H9 (cell line): ENCODE data around the gene CLEC10A. TPM values are rescaled to one million over a fixed set of nuclear protein-coding genes. Genes with fewer than 3 reads are reported as not detected.
A peak's percentile ranks its signal among the peaks of the same experiment; 100 is the strongest.

Experiments
- DNase-seq: peaks from one replicate; pipeline ENCODE4 v3.0.0-alpha.2; 2017
- H2AFZ ChIP-seq: one replicate; pipeline ENCODE4 v1.6.1; 2013; ENCODE audit warnings: mild to moderate bottlenecking, low read length, control low read depth, moderate library complexity
- H2AK5ac ChIP-seq: 2 replicates; pipeline ENCODE4 v1.6.1; 2013; ENCODE audit warnings: low read length, control low read depth, mixed read lengths; ENCODE audit not compliant: insufficient read length
- H2BK120ac ChIP-seq: one replicate; pipeline ENCODE4 v1.6.1; 2013; ENCODE audit warnings: low read depth, mild to moderate bottlenecking, low read length, control low read depth, inconsistent platforms; ENCODE audit not compliant: poor library complexity, severe bottlenecking
- H2BK12ac ChIP-seq: 2 replicates; pipeline ENCODE4 v1.6.1; 2013; ENCODE audit warnings: low read length, control low read depth, mixed read lengths, low read depth; ENCODE audit not compliant: insufficient read length
- H2BK15ac ChIP-seq: 2 replicates; pipeline ENCODE4 v1.6.1; 2013; ENCODE audit warnings: low read depth, low read length, control low read depth
- H2BK20ac ChIP-seq: one replicate; pipeline ENCODE4 v1.6.1; 2013; ENCODE audit warnings: low read depth, mild to moderate bottlenecking, low read length, control low read depth, inconsistent platforms; ENCODE audit not compliant: poor library complexity, severe bottlenecking
- H2BK5ac ChIP-seq: 2 replicates; pipeline ENCODE4 v1.6.1; 2013; ENCODE audit warnings: low read length, control low read depth, mixed read lengths; ENCODE audit not compliant: insufficient read length
- H3K14ac ChIP-seq: 2 replicates; pipeline ENCODE4 v1.6.1; 2013; ENCODE audit warnings: low read length, control low read depth; ENCODE audit not compliant: insufficient read depth
- H3K18ac ChIP-seq: 2 replicates; pipeline ENCODE4 v1.6.1; 2013; ENCODE audit warnings: low read depth, mild to moderate bottlenecking, mixed read lengths, low read length, control low read depth; ENCODE audit not compliant: insufficient read length
- H3K23ac ChIP-seq: 2 replicates; pipeline ENCODE4 v1.6.1; 2013; ENCODE audit warnings: low read length, control low read depth, mixed read lengths, low read depth; ENCODE audit not compliant: insufficient read length
- H3K23me2 ChIP-seq: 2 replicates; pipeline ENCODE4 v1.6.1; 2013; ENCODE audit warnings: low read depth, mild to moderate bottlenecking, mixed read lengths, low read length, control low read depth; ENCODE audit not compliant: insufficient read length, poor library complexity, severe bottlenecking
- H3K27ac ChIP-seq: 2 replicates; pipeline ENCODE4 v1.5.1; 2013; ENCODE audit warnings: low read length, control low read depth, mixed read lengths, low read depth; ENCODE audit not compliant: insufficient read length
- H3K27me3 ChIP-seq: 2 replicates; pipeline ENCODE4 v1.6.1; 2013; ENCODE audit warnings: low read length, control low read depth, inconsistent platforms; ENCODE audit not compliant: insufficient read depth
- H3K4ac ChIP-seq: 2 replicates; pipeline ENCODE4 v1.6.1; 2013; ENCODE audit warnings: low read depth, mild to moderate bottlenecking, control low read depth, inconsistent platforms, low read length, moderate library complexity
- H3K4me1 ChIP-seq: 2 replicates; pipeline ENCODE4 v1.6.1; 2013; ENCODE audit warnings: low read length, control low read depth, inconsistent platforms; ENCODE audit not compliant: insufficient read depth
- H3K4me2 ChIP-seq: 2 replicates; pipeline ENCODE4 v1.6.1; 2013; ENCODE audit warnings: low read length, control low read depth, mixed read lengths; ENCODE audit not compliant: insufficient read length, insufficient read depth
- H3K56ac ChIP-seq: 2 replicates; pipeline ENCODE4 v1.6.1; 2013; ENCODE audit warnings: low read depth, mild to moderate bottlenecking, mixed read lengths, low read length, control low read depth; ENCODE audit not compliant: insufficient read length
- H3K79me1 ChIP-seq: 2 replicates; pipeline ENCODE4 v1.6.1; 2013; ENCODE audit warnings: low read depth, mild to moderate bottlenecking, moderate library complexity, low read length, control low read depth, inconsistent platforms; ENCODE audit not compliant: insufficient read depth, poor library complexity, severe bottlenecking
- H3K79me2 ChIP-seq: 2 replicates; pipeline ENCODE4 v1.6.1; 2013; ENCODE audit warnings: low read length, control low read depth, inconsistent platforms; ENCODE audit not compliant: insufficient read depth
- H3K9ac ChIP-seq: 2 replicates; pipeline ENCODE4 v1.6.1; 2013; ENCODE audit warnings: low read length, control low read depth, mixed read lengths; ENCODE audit not compliant: insufficient read length; ENCODE audit errors: extremely low read depth
- H3K9me3 ChIP-seq: one replicate; pipeline ENCODE4 v1.6.1; 2013; ENCODE audit warnings: low read depth, low read length, inconsistent platforms; ENCODE audit not compliant: control insufficient read depth
- H3T11ph ChIP-seq: one replicate; pipeline ENCODE4 v1.6.1; 2013; ENCODE audit warnings: mild to moderate bottlenecking, low read length, control low read depth, inconsistent platforms
- H4K20me1 ChIP-seq: one replicate; pipeline ENCODE4 v1.6.1; 2013; ENCODE audit not compliant: control insufficient read depth, insufficient read length, insufficient read depth
- H4K5ac ChIP-seq: 2 replicates; pipeline ENCODE4 v1.6.1; 2013; ENCODE audit warnings: low read depth, mild to moderate bottlenecking, mixed read lengths, low read length, control low read depth; ENCODE audit not compliant: insufficient read length
- H4K8ac ChIP-seq: replicated peaks from 2 replicates; pipeline ENCODE4 v1.6.1; 2013; ENCODE audit warnings: low read length, control low read depth, mixed read lengths, low read depth; ENCODE audit not compliant: insufficient read length
- H4K91ac ChIP-seq: 2 replicates; pipeline ENCODE4 v1.6.1; 2013; ENCODE audit warnings: low read depth, mild to moderate bottlenecking, moderate library complexity, mixed read lengths, low read length, control low read depth; ENCODE audit not compliant: insufficient read length
- H3K27ac Mint-ChIP-seq, 3 experiments: 2 replicates in 2 of 3; 3 replicates in 1 of 3; pipeline ENCODE4 v1.8.0; 2020 to 2021; ENCODE audit warnings: mixed read lengths in 3 of 3, mild to moderate bottlenecking in 1 of 3, moderate library complexity in 1 of 3
- H3K27me3 Mint-ChIP-seq: 2 replicates; pipeline ENCODE4 v1.8.0; 2021; ENCODE audit warnings: low read depth, mild to moderate bottlenecking, moderate library complexity, mixed read lengths
- H3K36me3 Mint-ChIP-seq, 3 experiments: 2 replicates in 2 of 3; 3 replicates in 1 of 3; pipeline ENCODE4 v1.8.0; 2020 to 2021; ENCODE audit warnings: low read depth in 3 of 3, mixed read lengths in 3 of 3; ENCODE audit not compliant: insufficient read depth in 1 of 3
- H3K4me1 Mint-ChIP-seq, 2 experiments: 2 replicates each; pipeline ENCODE4 v1.8.0; 2020; ENCODE audit warnings: mixed read lengths in 2 of 2
- H3K4me3 Mint-ChIP-seq, 2 experiments: 2 replicates in 1 of 2; 3 replicates in 1 of 2; pipeline ENCODE4 v1.8.0; 2020 to 2021; ENCODE audit warnings: mild to moderate bottlenecking in 2 of 2, mixed read lengths in 2 of 2, moderate library complexity in 1 of 2
- H3K9me3 Mint-ChIP-seq, 2 experiments: 2 replicates in 1 of 2; 3 replicates in 1 of 2; pipeline ENCODE4 v1.8.0; 2020; ENCODE audit warnings: mild to moderate bottlenecking in 2 of 2, mixed read lengths in 2 of 2, moderate library complexity in 1 of 2
- CTCF ChIP-seq: fragments of 200-600 bp; sonication (generic); conservative IDR thresholded peaks from 3 replicates; pipeline ENCODE4 v1.8.0; 2021; ENCODE audit warnings: antibody characterized with exemption, mild to moderate bottlenecking
- WGBS: extraction: QIAGEN DNeasy Blood & Tissue Kit; methylation state at CpG from one replicate; pipeline ENCODE4 v1.1.7; 2013; ENCODE audit warnings: missing lambda C conversion rate, low lambda C conversion rate, mixed read lengths; ENCODE audit not compliant: insufficient read length; ENCODE audit errors: extremely low coverage; 5-methylcytosine and 5-hydroxymethylcytosine counted together
- total RNA-seq: library from RNA; stranded (reverse); gene quantifications from 2 replicates; pipeline ENCODE4 v1.2.1, GENCODE V29; 2021

CLEC10A gene
- total RNA-seq, 1 experiment from 2014 or later, result not detected

GRCh38 chr17:7045492-7046126 lies 34.4 kb downstream of the CLEC10A start:
- Histone ChIP-seq H2BK5ac (no peak overlapping the region), H2BK15ac (no peak overlapping the region), H3K27ac (no peak overlapping the region), H4K91ac (no peak overlapping the region), H3K27me3 (peaks cover 6% of the 10 kb centered on the region), H4K5ac (no peak overlapping the region), H3K18ac (no peak overlapping the region), H3K23ac (no peak overlapping the region), H3K4me2 (peak overlapping the region; percentile 95), H3T11ph (no peak overlapping the region), H2AFZ (no peak overlapping the region), H4K20me1 (no peaks in the 10 kb centered on the region), H4K8ac (no peak overlapping the region), H3K4me1 (no peaks in the 10 kb centered on the region), H2BK120ac (no peak overlapping the region), H3K9me3 (no peaks in the 10 kb centered on the region), H3K79me1 (no peaks in the 10 kb centered on the region), H3K14ac (no peak overlapping the region), H3K9ac (no peak overlapping the region), H2BK20ac (no peak overlapping the region), H3K56ac (no peak overlapping the region), H2AK5ac (no peak overlapping the region), H3K79me2 (no peaks in the 10 kb centered on the region), H3K23me2 (peaks cover 33% of the 10 kb centered on the region), H3K4ac (no peak overlapping the region), H2BK12ac (no peak overlapping the region)
- Mint-ChIP-seq H3K4me1 (peaks cover 21 to 30% of the 10 kb centered on the region in 2 experiments), H3K27me3 (peaks cover 83% of the 10 kb centered on the region), H3K4me3 (peak overlapping the region; percentile 58 to 80; a peak in 4 of 5 replicates), H3K36me3 (no peaks in the 10 kb centered on the region), H3K27ac (no peak overlapping the region), H3K9me3 (no peaks in the 10 kb centered on the region)
- no peak for DNase-seq
- peak; percentile 98; the same call in 2 of the 3 replicates for TF ChIP-seq CTCF
- no CpG with 5 or more reads among the region's 5 CpGs for WGBS
